Daoy (cell line): ENCODE measurements around the gene GALK1. TPM values are rescaled to one million over a fixed set of nuclear protein-coding genes. Genes with fewer than 3 reads are reported as not detected.
A peak's percentile ranks its signal among the peaks of the same experiment; 100 is the strongest.
"Not testable (repeated sequence)": the region's sequence is repeated elsewhere in the genome, so short reads cannot be mapped to it uniquely, and the experiment has no call there.

Experiments
- DNase-seq: peaks from one replicate; pipeline ENCODE4 v3.0.0-alpha.2; 2015; ENCODE audit warnings: low read depth
- total RNA-seq: library from RNA; depleted of rRNA; stranded (reverse); fragments of >200 nt; shearing (Covaris generic); gene quantifications from 2 replicates; pipeline ENCODE4 v1.2.3, GENCODE V29; 2014; rRNA removed

GALK1 gene
- total RNA-seq, result 14.3 and 29.9 TPM in 2 replicates

DNA sequence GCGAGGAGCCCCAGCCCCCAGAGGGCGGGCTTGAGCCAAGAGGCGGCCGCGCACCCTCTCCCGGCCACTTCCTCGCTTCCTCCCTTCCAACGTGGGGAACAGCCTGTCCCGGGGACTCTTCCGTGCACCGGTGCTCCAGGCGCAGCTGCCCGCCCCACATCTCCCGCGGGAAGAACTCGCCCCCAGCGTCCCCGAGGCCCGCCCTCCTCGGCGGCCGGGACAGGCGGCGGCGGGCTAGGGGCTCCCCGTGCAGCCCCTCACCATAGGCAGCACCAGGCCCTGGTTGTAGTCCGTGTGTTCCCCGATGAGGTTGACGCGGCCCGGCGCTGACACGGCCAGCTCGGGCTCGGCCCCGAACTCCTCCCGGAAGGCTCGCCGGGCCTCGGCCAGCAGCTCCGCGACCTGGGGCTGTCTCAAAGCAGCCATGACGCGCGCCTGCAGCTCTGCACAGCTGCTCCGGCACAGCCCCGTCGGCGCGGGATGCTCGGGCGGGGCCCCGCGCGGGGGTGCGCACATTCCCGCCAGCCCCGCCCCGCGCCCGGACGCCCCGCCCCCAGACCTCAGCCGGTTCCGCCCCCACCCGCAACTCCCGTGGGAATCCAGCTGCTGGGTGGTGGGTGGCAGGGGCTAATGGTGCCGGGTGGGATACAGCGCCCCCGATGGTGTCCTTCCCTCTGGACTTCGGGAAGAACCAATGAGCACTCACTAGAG, at the start of gene GALK1:
Gene GALK1, minus strand, starts transcription at position 482 of the 711 bp plus-strand sequence. Its CDS starts 56 bp downstream, at position 426.
- DNase-seq, result peak; percentile 74

DNA sequence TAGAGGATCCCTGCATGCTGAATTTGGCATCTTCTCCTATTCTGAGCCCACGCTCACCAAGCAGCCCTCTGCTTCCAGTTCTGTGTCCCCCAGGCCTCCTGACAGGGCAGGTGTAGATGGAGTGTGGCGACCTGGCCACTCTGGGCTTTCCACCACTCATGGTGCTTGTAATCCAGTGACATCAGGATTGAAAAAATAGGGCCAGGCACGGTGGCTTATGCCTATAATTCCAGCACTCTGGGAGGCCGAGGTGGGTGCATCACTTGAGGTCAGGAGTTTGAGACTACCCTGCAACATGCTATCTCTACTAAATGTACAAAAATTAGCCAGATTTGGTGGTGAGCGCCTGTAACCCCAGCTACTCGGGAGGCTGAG, 49.0 kb upstream of the GALK1 start:
- no peak for DNase-seq

DNA sequence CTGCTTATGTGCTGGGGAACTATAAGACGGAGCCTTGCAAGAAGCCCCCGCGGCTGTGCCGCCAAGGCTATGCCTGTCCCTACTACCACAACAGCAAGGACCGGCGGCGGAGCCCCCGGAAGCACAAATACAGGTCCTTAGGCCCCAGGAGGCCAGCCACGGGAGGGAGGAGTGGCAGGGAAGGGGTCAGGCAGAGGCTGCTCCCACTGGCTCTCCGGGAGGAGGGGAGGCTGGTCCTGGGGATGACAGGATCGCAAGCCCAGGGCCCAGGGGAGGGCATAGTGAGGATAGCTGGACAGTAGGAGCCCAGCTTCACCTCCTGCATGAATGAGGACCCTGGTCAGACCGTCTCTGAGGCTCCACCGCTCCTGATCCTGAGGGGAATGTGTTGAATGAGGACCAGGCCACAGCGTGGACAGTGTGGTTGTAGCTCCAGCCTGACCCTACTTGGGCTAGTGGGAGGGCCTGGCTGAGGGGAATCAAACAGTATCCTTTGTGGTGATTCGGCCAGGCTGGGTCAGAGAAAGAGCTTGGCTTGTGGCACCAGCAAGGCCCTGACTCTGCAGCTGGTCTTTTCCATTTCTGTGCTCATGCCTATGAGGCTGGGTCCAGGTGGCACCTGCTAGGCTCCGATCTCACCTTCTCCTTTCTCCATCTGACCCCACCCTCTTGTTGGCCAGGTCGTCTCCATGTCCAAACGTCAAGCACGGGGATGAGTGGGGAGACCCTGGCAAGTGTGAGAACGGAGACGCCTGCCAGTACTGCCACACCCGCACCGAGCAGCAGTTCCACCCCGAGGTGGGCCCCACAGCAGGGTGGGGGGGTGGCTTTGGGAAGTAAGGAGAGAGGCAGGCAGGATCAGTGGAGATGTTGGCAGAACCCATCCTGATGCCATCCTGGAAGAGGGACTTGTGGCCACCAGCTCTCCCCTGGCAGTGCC, 48.4 kb upstream of the GALK1 start:
- DNase-seq, result no peak

DNA sequence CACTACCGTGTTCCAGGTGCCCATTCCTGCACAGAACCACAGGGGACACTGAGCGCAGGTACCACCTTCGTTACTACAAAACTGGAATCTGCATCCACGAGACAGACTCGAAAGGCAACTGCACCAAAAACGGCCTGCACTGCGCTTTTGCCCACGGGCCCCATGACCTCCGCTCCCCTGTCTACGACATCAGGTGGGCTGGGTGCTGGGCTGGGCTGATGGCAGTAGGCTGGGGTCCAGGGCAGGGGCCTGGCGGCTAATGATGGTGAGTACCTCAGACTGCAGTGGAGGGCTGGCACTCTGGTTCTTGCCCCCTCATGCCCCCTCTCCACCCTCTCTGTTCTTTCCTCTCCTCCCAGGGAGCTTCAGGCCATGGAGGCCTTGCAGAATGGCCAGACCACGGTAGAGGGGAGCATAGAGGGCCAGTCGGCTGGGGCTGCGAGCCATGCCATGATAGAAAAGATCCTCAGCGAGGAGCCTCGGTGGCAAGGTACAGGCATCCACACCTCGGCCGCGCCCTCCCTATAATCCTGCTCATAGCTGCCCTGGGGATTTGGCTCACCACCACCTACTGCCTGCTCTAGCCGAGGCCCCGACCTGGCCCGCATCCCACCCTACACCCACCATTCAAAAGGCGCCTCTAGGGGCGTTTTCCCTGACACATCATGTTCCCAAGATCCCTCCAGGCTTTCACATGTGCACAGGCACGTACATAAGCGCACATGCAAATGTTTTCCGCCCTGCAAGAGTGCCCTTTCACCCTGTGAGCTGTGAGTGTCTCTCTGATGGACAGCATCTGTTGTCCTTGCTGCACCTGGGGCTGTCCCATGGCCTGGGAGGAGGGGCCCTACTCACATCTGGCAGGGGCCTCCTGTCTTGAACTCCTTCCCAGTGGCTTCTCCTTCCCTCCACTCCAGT, 47.4 kb upstream of the GALK1 start:
- DNase-seq, result no peak

DNA sequence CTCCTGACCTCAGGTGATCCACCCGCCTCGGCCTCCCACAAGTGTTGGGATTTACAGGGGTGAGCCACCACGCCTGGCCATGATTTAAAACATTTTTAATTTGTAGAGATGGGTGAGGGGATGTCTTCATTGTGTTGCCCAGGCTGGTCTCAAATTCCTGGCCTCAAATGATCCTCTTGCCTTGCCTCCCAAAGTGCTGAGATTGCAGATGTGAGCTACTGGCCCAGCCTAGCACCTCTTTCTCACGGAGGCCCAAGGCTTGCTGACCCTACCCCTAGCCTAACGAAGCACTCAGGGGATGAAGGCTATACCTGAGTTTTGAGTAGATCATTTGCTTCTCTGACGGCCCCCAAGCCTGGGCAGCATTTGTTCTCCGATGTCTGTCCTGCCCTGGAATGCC, 46.2 kb upstream of the GALK1 start:
- DNase-seq, result no peak

DNA sequence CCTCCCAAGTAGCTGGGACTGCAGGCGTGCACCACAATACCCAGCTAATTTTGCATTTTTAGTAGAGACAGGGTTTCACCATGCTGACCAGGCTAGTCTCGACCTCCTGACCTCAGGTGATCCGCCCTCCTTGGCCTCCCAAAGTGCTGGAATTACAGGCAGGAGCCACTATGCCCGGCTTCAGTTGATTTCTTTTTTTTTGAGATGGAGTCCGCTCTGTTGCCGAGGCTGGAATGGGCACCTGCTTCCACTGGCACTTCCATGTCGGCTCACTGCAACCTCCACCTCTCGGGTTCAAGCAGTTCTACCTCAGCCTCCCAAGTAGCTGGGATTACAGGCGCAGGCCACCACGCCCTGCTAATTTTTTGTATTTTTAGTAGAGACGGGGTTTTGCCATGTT, 45.8 kb upstream of the GALK1 start:
- DNase-seq, result not testable (repeated sequence)

DNA sequence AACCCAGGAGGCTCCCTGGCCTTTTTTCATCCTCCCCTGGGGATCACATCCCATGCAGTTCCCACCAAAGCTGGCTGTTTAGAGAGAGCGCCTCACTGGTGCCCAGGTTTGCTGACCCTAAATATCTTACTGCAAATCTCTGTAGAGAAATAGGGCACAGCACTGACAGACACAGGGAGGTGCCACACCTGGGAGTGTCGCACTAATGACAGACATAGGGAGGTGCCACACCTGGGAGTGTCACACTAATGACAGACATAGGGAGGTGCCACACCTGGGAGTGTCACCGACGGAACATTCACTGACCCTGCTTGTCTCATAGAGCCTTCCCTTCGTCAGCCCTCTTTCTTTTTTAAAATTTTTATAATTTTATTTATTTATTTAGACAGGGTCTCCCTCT, 45.2 kb upstream of the GALK1 start:
- no peak for DNase-seq

DNA sequence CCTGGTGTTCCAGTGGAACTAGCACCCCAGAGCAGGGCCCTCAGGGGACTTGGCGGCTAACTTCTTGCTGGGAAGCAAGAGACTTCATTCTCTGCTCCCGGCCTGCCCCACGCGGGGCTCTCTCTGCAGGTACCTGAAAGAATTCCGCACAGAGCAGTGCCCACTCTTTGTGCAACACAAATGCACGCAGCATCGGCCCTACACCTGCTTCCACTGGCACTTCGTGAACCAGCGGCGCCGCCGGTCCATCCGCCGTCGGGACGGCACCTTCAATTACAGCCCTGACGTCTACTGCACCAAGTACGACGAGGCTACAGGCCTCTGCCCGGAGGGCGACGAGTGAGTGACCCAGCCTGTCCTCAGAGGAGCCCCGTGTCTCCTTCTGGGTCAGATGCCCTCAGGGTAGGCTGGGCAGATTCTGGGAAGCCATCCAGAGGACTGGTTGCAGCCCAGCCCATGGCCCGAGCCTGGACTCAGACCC, 44.7 kb upstream of the GALK1 start:
- no peak for DNase-seq

DNA sequence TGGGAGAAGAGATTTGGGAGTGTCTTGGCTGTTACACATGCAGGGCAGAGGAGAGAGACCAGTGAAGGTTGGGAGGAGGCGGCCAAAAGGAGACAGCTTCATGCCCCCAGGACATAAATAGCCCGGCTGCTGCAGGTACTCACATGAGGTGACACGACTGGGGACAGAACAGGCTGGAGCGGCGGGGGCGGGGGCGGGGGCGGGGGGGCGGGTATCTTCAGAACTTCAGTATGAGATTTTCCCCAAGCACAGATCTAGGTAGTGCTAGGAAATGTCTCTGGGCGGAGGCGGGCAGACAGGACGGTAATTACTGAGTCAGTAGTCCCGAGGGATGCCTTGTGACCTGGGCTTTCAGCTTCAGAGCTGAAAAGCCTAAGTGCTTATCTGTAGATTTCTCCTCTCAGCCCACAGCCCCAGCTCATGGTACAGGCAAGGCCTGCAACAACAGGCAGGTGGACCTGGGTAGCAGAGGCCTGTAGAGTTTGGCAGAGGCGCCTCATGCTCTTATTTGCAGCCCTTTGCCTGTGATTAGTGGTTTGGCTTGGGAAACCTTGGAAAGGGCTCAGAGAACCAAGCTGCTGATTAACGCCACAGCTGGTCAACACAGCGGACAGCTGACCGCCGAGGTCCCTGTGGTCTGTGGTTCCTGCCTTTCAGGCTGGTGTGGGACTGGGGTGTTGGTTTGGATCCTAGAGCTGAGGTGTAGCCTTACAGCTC, 44.1 kb upstream of the GALK1 start:
- peak; percentile 81 for DNase-seq

DNA sequence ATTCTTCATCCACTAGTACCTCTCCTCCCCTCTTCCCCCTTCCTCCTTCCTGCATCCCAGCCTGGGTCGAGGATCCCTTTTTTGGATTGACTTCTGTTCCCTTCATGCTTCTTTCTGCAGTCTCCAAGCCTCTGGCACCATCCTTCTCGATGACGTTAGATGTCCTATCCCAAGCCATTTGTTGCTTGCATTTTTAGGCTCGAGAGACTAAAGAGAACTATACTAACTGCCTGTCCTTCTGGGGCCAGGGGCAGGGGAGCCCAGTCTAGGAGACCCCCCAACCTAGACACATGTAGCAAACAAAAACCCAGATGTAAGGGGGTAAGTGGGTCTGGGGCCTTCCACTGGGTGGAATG, 43.5 kb upstream of the GALK1 start:
- no peak for DNase-seq

DNA sequence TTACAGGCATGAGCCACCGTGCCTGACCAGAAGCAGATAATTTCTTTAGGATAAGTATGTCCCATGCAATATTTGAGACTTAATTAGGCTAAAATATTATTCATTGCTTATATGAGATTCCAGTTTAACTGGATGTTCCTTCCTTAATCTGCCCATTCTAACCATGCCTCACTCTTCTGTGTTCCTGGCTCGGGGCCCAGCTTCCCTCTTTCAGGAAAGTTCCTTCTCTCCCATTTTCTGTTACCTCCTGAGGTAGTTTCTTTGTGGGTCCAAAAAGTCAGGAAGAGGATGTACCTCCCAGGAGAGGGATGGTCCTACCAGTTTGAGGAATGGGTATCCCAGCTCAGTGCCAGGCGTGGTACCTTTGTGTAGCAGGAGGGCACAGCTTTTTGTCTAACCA, 42.9 kb upstream of the GALK1 start:
- no peak for DNase-seq

DNA sequence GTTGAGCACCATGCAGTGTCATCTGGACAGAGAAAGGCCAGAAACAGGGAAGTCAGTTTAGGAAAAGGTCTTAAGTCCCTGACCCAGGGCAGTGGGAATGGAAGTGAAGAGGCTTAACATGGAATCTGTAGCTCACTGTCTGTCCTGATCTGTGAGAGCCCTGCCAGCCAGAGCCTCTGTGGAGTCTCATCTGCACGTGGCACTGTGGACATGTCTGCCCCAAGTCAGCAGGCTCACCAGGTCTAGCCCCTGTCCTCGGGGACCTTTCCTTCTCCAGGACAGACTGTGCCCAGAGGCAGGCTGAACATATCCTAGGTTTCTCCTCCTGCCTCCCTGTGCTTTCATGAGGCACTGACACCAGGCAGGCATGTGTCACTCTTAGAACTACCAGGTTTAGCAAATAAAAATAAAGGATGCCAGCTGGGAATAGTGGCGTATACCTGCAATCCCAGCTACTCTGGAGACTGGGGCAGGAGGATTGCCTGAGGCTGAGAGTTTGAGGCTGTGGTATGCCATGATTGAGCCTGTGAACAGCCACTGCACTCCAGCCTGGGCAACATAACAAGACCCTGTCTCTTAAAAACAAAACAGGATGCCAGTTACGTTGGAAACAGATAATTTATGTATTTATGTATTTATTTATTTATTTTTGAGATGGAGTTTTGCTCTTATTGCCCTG, 42.0 kb upstream of the GALK1 start:
- DNase-seq, result no peak

DNA sequence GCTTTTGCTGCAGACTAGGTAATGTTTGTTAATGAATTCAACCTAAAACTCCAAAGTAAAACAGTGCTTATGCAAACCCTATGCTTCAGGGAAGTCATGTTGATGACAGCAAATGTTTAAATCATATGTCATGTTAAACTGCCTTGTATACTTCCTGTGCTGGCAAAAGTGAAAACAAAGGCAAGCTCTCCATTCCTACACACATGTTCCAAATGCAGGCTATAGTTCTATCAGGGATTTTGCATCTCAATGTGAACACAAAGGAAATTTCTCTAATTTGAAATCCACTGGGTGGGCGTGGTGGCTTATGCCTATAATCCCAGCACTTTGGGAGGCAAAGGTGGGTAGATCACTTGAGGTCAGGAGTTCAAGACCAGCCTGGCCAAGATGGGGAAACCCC, 38.9 kb upstream of the GALK1 start:
- no peak for DNase-seq

DNA sequence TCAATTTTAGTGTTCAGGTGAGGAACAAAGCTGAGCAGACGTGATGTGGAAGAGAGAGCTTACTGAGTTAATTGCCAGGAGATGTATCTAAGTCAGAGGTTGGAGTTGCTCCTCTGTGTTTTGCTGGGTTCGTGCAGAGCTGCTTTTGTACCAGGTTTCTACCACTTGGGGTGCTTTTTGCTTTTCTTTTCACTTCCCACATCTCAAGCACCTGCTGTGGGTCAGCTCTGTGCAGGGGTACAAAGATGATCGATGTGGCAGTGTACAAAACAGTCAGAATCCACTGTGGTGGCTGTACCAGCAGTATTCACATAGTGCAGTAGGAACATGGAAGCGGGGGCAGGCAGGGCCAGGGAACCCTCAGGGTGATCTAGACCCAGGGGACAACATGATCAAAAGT, 34.4 kb upstream of the GALK1 start:
- DNase-seq, result no peak

DNA sequence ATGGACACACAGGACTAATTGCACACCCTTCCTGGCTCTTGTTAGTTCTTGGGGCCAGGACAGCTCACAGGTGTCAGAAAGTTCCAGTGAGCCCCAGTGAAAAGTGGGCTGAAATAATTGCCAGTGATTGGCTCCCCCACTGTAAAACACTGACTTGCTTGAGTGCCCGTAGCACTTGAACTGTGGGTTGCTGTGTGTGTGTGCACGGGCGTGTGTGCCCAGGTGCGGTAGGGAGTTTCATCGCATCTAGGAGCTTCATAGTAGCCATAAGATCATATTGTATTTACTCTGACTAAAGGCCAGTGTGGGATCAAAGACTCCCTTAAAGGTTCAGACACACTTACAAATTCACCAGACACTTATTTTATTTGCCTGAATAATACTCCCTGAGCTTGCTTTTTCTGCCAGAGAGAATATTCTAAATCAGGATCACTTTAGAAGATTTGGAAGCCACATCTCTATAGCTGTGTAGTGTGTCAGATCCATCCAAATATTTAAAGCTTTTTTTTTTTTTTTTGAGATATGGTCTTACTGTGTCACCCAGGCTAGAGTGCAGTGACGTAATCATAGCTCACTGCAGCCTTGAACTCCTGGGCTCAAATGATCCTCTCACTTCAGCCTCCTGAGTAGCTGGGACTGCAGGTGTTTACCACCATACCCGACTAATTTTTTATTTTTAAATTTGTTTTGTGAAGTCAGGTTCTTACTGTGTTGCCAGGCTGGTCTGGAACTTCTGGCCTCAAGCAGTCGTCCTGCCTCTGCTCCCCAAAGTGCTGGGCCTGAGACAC, 31.0 kb upstream of the GALK1 start:
- no peak for DNase-seq

DNA sequence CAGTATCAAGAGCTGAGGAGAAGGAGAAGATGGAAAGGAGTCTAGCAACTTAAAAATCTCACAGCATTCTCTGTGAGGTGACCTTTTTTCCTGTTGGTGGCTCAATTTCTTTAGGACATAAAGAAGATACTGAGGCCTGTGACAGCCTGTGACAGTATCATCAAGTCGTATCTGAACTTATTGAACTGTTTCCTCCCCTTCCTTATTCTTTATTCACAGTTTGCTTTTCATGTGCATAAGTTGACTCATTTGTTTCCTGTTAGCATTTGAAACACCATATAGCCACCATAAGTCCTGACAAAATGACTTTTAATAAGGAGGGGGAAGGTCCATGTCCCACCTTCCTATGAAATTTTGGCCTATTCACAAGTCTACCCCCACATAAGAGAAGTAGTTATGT, 28.5 kb upstream of the GALK1 start:
- no peak for DNase-seq

DNA sequence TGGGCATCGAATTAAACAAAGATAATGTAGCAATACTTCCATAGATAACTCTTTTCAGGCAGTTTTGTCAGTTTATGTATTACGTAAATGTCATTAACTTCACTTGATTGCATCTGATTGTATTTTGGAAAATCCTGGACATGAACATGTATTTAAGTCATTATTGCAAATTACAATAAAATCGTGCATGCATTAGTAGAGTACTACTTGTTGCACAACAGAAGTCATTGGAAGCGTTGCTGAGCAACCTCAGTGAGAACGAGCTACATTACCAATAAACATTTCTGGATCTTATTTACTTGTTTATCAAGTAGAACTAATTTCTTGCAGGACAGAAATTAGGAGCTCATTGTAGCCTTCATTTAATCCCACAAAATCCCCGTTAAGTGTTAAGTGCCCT, 26.3 kb upstream of the GALK1 start:
- no peak for DNase-seq

DNA sequence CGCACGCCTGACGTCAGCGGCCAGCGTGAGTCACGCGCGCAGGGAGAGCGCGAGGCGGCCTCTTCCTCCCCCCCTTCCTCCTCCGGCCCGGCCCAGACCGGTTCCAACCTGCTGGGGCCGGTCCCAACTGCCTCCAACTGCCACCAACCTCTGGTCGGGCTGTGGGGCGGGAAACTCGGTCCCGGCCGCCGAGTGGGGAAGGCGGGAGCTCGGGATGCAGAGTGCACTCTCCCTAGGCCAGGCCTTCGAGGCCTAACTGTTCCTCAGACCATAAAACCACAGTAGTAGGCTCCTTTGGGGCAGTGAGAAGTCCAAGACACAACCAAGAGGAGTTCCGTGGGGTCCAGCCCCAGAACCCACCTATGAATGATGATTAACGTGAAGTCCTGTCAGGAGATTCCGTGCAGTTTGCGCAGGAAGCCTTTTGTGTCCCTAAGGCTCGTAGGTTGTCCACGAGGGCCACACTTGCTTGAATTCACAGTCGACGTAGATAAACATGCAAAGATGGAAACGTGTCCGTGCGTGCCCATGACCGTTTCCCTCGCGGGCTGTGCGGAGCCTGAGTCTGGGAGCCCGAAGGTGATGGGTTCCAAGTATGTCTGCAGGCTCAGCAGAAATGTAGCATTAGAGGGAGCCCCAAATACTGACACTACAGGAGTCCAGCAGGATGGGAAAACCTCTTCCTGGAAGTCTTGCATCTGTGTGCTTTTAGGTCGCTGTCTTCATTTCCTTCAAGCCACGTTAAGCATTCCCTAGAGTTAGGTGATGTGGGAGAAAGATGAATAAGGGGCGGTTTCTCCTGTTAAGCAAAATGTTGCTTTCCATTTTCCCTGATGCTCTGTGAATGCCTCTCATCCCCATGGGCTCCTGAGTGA, 20.3 kb upstream of the GALK1 start:
- DNase-seq, result peak; percentile 93

DNA sequence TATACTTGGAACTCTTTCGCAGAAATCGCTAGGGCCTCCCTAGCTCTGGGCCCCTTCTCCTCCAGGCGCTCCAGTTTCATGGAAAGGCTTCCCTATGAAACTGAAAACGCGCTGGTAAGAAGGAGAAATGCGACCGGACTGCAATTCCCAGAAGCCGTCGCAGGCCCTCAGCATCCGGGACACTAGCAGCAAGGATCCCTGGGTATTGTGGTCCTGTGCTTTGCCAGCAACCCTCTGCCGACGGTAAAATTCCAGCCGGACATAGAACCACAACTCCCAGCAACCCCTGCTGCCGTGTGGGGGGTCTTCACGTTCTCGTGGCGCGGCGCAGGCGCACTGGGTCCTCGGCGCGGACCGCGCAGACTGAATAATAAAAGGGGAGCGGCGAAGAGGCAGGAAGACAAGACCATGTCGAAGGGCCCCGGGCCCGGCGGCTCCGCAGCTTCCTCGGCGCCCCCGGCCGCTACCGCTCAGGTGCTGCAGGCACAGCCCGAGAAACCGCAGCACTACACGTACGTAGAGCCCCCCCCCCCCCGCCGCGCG, 19.6 kb upstream of the GALK1 start, which contains the start of gene UNK:
Gene UNK, plus strand, starts transcription at position 334 of the 543 bp plus-strand sequence. Its CDS starts 75 bp downstream, at position 409.
- peak; percentile 99 for DNase-seq
